Stomach (tissue), 9 donors: ENCODE data around the gene NDUFAF3. TPM values are rescaled to one million over a fixed set of nuclear protein-coding genes. Genes with fewer than 3 reads are reported as not detected.

Experiments
- DNase-seq, 2 donors: peaks; one replicate each; pipeline versions ENCODE4 v3.0.0 to v3.0.0-alpha.2; 2013 to 2019
- H3K27ac ChIP-seq, 5 donors: fragments of 200-600 bp in 4 of 5; sonication (generic) in 4 of 5; one replicate each; pipeline ENCODE4 v1.5.1; 2013 to 2019; ENCODE audit warnings: mild to moderate bottlenecking in 1 of 5, moderate library complexity in 1 of 5
- H3K27me3 ChIP-seq, 3 donors: fragments of 200-600 bp; sonication (generic); one replicate each; pipeline ENCODE4 v1.5.1; 2017 to 2019; ENCODE audit warnings: mixed run types in 1 of 3
- H3K36me3 ChIP-seq, 4 donors: fragments of 200-600 bp; sonication (generic); 1 replicate in 3 of 4; 2 replicates in 1 of 4; pipeline ENCODE4 v1.5.1; 2016 to 2019
- H3K4me1 ChIP-seq, 4 donors: fragments of 200-600 bp; sonication (generic); one replicate each; pipeline ENCODE4 v1.5.1; 2016 to 2019
- H3K4me3 ChIP-seq, 4 donors: fragments of 200-600 bp; sonication (generic) in 3 of 4; one replicate each; pipeline ENCODE4 v1.5.1; 2016 to 2019; ENCODE audit warnings: mild to moderate bottlenecking in 1 of 4
- H3K9me3 ChIP-seq, 4 donors: fragments of 200-600 bp; sonication (generic); one replicate each; pipeline ENCODE4 v1.5.1; 2016 to 2019
- CTCF ChIP-seq, 7 experiments: fragments of 450-650 bp in 4 of 7; fragments of 200-600 bp in 3 of 7; sonication (generic) in 3 of 7; IDR thresholded peaks; one replicate each; pipeline ENCODE4 v1.5.1; 2016 to 2019; ENCODE audit warnings: antibody characterized with exemption in 7 of 7, control low read depth in 2 of 7, mild to moderate bottlenecking in 1 of 7
- EP300 ChIP-seq: sonication (generic); formaldehyde crosslinking; IDR thresholded peaks from one replicate; pipeline ENCODE4 v1.6.1; 2017; ENCODE audit warnings: antibody characterized with exemption
- POLR2A ChIP-seq, 4 donors: fragments of 450-650 bp; IDR thresholded peaks; one replicate each; pipeline ENCODE4 v1.6.1; 2016; ENCODE audit warnings: antibody characterized with exemption in 4 of 4, control low read depth in 2 of 4, mild to moderate bottlenecking in 1 of 4, moderate library complexity in 1 of 4
- POLR2AphosphoS5 ChIP-seq, 3 donors: sonication (generic); formaldehyde crosslinking; IDR thresholded peaks; one replicate each; pipeline ENCODE4 v1.6.1; 2016; ENCODE audit warnings: antibody characterized with exemption in 3 of 3
- WGBS, 5 donors: extraction: QIAGEN DNeasy Blood & Tissue Kit in 3 of 5; methylation state at CpG; one replicate each; pipeline versions ENCODE4 v1.1.5 to v1.1.7; 2013 to 2018; 5-methylcytosine and 5-hydroxymethylcytosine counted together
- intact Hi-C: fragments of 100-400 bp; cut with DNase I; formaldehyde crosslinking; loops from one replicate; pipeline ENCODE4 v1.15.1; 2023; ENCODE audit warnings: low total_unique reads
- polyA plus RNA-seq, 3 donors: library from polyadenylated mRNA; stranded (reverse); fragments of 200-250 nt; gene quantifications; one replicate each; pipeline ENCODE4 v1.2.3, GENCODE V29; 2013
- total RNA-seq, 5 donors: library from RNA; depleted of rRNA; stranded (reverse); fragments of >200 nt; gene quantifications; one replicate each; pipeline versions ENCODE4 v1.1.0 to v1.2.3, GENCODE V29; 2014 to 2016
- donor health status: healthy with polysubstance abuse.
- donor health status: Bipolar disorder and iron deficiency.
- donor health status: healthy.

Gene NDUFAF3
- total and polyA plus RNA-seq, 8 donors: 41.3 to 105 (median 61.3) TPM

GRCh38 chr3:49030321-49030720 is 8.4 kb downstream of the NDUFAF3 start:
- intact Hi-C loops: no loop called here
- no peaks in the 10 kb centered on the region for H3K9me3 ChIP-seq
- peaks cover 54 to 79% (median 76%) of the 10 kb centered on the region in 4 donors for H3K36me3 ChIP-seq
- 85 to 90% (median 85%) methylated on average over 6 of the region's 6 CpGs for WGBS, 5 donors
- H3K27ac ChIP-seq: peak overlapping the region in 2 of 5 donors; percentile 97 to 98
- peak in 1 of 2 donors; percentile 16 for DNase-seq
- TF ChIP-seq POLR2AphosphoS5 (IDR thresholded peaks at IDR 0.05): no peak
- TF ChIP-seq EP300: no peak
- TF ChIP-seq POLR2A (IDR thresholded peaks at IDR 0.05): no peak
- TF ChIP-seq CTCF (IDR thresholded peaks at IDR 0.05): no peak
- H3K4me1 ChIP-seq: peaks cover 12 to 42% (median 26%) of the 10 kb centered on the region in 4 donors
- no peak overlapping the region for H3K4me3 ChIP-seq
- H3K27me3 ChIP-seq: no peaks in the 10 kb centered on the region

DNA sequence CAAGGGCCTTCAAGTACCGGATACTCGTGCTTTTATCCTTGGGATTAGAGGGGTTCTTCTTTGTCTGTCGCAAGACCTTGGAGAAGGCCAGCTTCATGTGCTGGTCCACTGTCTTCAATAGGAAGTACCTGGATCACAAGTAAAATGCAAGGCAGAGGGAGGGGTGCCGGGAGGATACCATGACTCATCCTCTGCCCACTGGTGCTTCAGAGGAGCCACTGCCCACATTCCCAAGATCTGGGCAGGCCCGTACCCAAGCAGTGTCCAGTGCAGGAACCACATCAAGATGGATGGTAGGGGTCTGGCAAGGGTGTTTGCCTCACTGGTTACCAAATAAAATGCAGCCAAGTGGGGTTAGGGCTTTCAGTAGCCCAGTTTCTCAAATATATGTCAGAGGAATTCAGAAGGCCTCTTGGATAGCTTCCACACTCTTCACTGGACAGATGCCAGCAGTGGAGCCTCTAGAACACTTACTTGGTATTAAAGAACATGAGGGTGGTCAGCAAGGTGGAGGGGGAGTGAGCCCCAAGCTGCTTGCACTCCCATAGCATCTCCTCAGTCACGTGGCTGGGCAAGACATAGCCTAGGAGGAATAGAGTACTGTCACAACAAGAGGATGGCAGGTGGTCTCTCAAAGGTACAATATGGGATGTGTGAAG is 10.9 kb downstream of the NDUFAF3 start:
- no peaks in the 10 kb centered on the region for H3K27me3 ChIP-seq
- TF ChIP-seq POLR2A (IDR thresholded peaks at IDR 0.05) (no peak), POLR2AphosphoS5 (IDR thresholded peaks at IDR 0.05) (no peak), CTCF (IDR thresholded peaks at IDR 0.05) (no peak), EP300 (no peak)
- peak in 1 of 2 donors; percentile 10 for DNase-seq
- no peak overlapping the region for H3K27ac ChIP-seq
- whole genome bisulfite sequencing, 5 donors: 85 to 91% (median 91%) methylated on average over 6 of the region's 6 CpGs
- intact Hi-C loops: no loop called here
- H3K4me1 ChIP-seq: peaks cover 12 to 24% (median 19%) of the 10 kb centered on the region in 4 donors
- no peaks in the 10 kb centered on the region for H3K9me3 ChIP-seq
- no peak overlapping the region for H3K4me3 ChIP-seq
- H3K36me3 ChIP-seq: peaks cover 39 to 80% (median 78%) of the 10 kb centered on the region in 4 donors

- Histone ChIP-seq H3K9me3 (no peaks in the 10 kb centered on the region), H3K36me3 (peaks cover 52 to 99% (median 95%) of the 10 kb centered on the region in 4 donors), H3K27ac (no peak overlapping the region), H3K27me3 (no peaks in the 10 kb centered on the region), H3K4me1 (peaks cover 0 to 5% (median 2%) of the 10 kb centered on the region in 4 donors), H3K4me3 (no peak overlapping the region)
- 85 to 94% (median 90%) methylated on average over 2 of the region's 2 CpGs for whole genome bisulfite sequencing, 5 donors
- no peak for DNase-seq
- TF ChIP-seq EP300 (no peak), CTCF (IDR thresholded peaks at IDR 0.05) (no peak), POLR2A (IDR thresholded peaks at IDR 0.05) (no peak), POLR2AphosphoS5 (IDR thresholded peaks at IDR 0.05) (no peak)
- intact Hi-C loops: no loop called here
Measured at GRCh38 chr3:49034650-49035049, 12.7 kb downstream of the NDUFAF3 start.

DNA sequence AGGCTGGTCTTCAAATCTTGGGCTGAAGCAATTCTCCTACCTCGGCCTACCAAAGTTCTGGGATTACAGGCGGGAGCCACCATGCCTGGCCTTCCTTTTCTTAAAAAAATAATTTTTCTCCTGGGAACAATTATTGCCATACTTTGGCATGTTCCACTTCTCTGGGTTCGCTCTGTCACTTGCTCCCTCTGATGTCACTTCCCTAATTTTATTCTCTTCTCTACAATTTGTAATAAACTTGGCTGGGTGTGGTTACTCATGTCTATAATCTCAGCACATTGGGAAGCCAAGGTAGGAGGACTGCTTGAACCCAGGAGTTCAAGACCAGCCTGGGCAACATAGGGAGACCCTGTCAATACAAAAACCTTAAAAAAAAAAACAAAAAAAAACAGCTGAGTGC is 13.4 kb downstream of the NDUFAF3 start:
- no peak for TF ChIP-seq EP300
- TF ChIP-seq POLR2A (IDR thresholded peaks at IDR 0.05): no peak
- no peak for TF ChIP-seq POLR2AphosphoS5 (IDR thresholded peaks at IDR 0.05)
- no peak for TF ChIP-seq CTCF (IDR thresholded peaks at IDR 0.05)
- peaks cover 52 to 100% (median 97%) of the 10 kb centered on the region in 4 donors for H3K36me3 ChIP-seq

More for the DNA sequence above, 13.4 kb downstream of the NDUFAF3 start:
- Histone ChIP-seq H3K9me3 (no peaks in the 10 kb centered on the region), H3K27me3 (no peaks in the 10 kb centered on the region), H3K4me1 (no peaks in the 10 kb centered on the region), H3K27ac (no peak overlapping the region), H3K4me3 (no peak overlapping the region)
- whole genome bisulfite sequencing, 5 donors: 93 to 100% (median 94%) methylated on average over 3 of the region's 3 CpGs
- intact Hi-C loops: no loop called here
- no peak for DNase-seq
